HCT116 (cell line): ENCODE results near the gene SCARB1. TPM values are rescaled to one million over a fixed set of nuclear protein-coding genes. Genes with fewer than 3 reads are reported as not detected.

Experiments
- total RNA-seq: library from RNA; stranded (reverse); gene quantifications from one replicate; pipeline ENCODE4 v1.2.1, GENCODE V29; 2021; ENCODE audit not compliant: unreplicated experiment

The SCARB1 gene
- total RNA-seq, 1 experiment from 2014 or later, result 95.5 TPM

Other genes starting within 250 kb of the SCARB1 start
- 1,259 TPM for gene UBC, start 50.8 kb upstream of the SCARB1 start, total RNA-seq
- 42.6 TPM for gene DHX37, start 125.3 kb upstream of the SCARB1 start, total RNA-seq
- 40.1 TPM for gene BRI3BP, start 129.8 kb upstream of the SCARB1 start, total RNA-seq
- gene AACS, start 201.6 kb upstream of the SCARB1 start, total RNA-seq, result 16.0 TPM